A673 (cell line): ENCODE data around the gene SLC22A12.
A peak's percentile ranks its signal among the peaks of the same experiment; 100 is the strongest.

ENCODE experiments used
- EZH2 ChIP-seq: fragments of 200-600 bp; sonication (generic); IDR thresholded peaks from 2 replicates; pipeline ENCODE4 v1.6.1; 2017; ENCODE audit warnings: borderline replicate concordance, low read depth, mild to moderate bottlenecking, mixed read lengths, antibody characterized with exemption, low read length; ENCODE audit not compliant: poor library complexity, severe bottlenecking
- TF ChIP-seq, protein P1 (sequence below): fragments of 300-800, 200-600 bp; sonication (generic); conservative IDR thresholded peaks from 2 replicates; pipeline ENCODE4 v1.5.1; 2017; ENCODE audit warnings: low read depth, mild to moderate bottlenecking, antibody characterized with exemption, low read length, moderate library complexity, mixed read lengths

DNA sequence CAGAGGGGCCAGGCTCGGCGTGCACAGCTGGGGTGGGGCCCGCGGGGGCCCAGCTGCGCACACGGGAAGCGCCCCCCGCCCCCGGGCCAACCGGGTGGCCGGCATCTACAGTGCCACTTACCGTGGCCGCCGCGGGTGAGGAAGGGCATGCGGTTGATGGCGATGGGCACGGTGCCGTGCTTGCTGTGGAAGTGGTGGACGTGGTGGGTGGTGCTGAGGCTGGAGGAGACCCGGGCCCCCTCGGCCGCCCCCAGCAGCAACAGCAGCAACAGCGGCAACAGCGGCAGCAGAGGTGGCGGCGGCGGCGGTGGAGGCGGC, 51.4 kb downstream of the SLC22A12 start:
- TF ChIP-seq, protein P1, sequence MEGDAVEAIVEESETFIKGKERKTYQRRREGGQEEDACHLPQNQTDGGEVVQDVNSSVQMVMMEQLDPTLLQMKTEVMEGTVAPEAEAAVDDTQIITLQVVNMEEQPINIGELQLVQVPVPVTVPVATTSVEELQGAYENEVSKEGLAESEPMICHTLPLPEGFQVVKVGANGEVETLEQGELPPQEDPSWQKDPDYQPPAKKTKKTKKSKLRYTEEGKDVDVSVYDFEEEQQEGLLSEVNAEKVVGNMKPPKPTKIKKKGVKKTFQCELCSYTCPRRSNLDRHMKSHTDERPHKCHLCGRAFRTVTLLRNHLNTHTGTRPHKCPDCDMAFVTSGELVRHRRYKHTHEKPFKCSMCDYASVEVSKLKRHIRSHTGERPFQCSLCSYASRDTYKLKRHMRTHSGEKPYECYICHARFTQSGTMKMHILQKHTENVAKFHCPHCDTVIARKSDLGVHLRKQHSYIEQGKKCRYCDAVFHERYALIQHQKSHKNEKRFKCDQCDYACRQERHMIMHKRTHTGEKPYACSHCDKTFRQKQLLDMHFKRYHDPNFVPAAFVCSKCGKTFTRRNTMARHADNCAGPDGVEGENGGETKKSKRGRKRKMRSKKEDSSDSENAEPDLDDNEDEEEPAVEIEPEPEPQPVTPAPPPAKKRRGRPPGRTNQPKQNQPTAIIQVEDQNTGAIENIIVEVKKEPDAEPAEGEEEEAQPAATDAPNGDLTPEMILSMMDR: no peak
- TF ChIP-seq EZH2: peak; percentile 58
